GM23338 (cell line): Measurements from ENCODE around the gene TMEM74B. TPM values are rescaled to one million over a fixed set of nuclear protein-coding genes. Genes with fewer than 3 reads are reported as not detected.

Experiments used
- ATAC-seq: fragments of 200-7000 bp; cut with Tn5 transposase; 3 replicates; pipeline ENCODE4 v1.9.1; 2020
- DNase-seq: peaks from one replicate; pipeline ENCODE4 v3.0.0-alpha.2; 2015; ENCODE audit warnings: low spot score
- H2AFZ ChIP-seq: fragments of 200-600 bp; sonication (generic); 2 replicates; pipeline ENCODE4 v1.8.0; 2016; ENCODE audit warnings: antibody characterized with exemption, mild to moderate bottlenecking, moderate library complexity
- H3F3A ChIP-seq: fragments of 200-600 bp; sonication (generic); replicated peaks from 2 replicates; pipeline ENCODE4 v1.8.0; 2017; ENCODE audit warnings: antibody characterized with exemption, mixed run types, low read depth
- H3K27ac ChIP-seq: fragments of 200-600 bp; sonication (generic); 2 replicates; pipeline ENCODE4 v1.6.1; 2016; ENCODE audit warnings: low read depth
- H3K27me3 ChIP-seq: fragments of 200-600 bp; sonication (generic); 2 replicates; pipeline ENCODE4 v1.8.0; 2016; ENCODE audit warnings: mild to moderate bottlenecking, mixed run types, moderate library complexity; ENCODE audit not compliant: insufficient read depth
- H3K36me3 ChIP-seq: fragments of 200-600 bp; sonication (generic); 2 replicates; pipeline ENCODE4 v1.8.0; 2016; ENCODE audit warnings: mild to moderate bottlenecking; ENCODE audit not compliant: insufficient read depth
- H3K4me1 ChIP-seq: fragments of 200-600 bp; sonication (generic); 2 replicates; pipeline ENCODE4 v1.8.0; 2016; ENCODE audit warnings: mild to moderate bottlenecking, moderate library complexity; ENCODE audit not compliant: insufficient read depth
- H3K4me2 ChIP-seq: fragments of 200-600 bp; sonication (generic); 2 replicates; pipeline ENCODE4 v1.7.1; 2017; ENCODE audit warnings: mixed run types
- H3K4me3 ChIP-seq: fragments of 200-600 bp; sonication (generic); 2 replicates; pipeline ENCODE4 v1.6.1; 2016; ENCODE audit warnings: mixed run types
- H3K79me2 ChIP-seq: fragments of 200-600 bp; sonication (generic); replicated peaks from 2 replicates; pipeline ENCODE4 v1.8.0; 2017; ENCODE audit warnings: mild to moderate bottlenecking; ENCODE audit not compliant: insufficient read depth
- H3K9me2 ChIP-seq: fragments of 200-600 bp; sonication (generic); 2 replicates; pipeline ENCODE4 v1.8.0; 2017; ENCODE audit not compliant: insufficient read depth
- H4K20me1 ChIP-seq: fragments of 200-600 bp; sonication (generic); replicated peaks from 2 replicates; pipeline ENCODE4 v1.8.0; 2017; ENCODE audit warnings: mild to moderate bottlenecking; ENCODE audit not compliant: insufficient read depth
- H3K27ac Mint-ChIP-seq: 2 replicates; pipeline ENCODE4 v1.8.0; 2020; ENCODE audit warnings: inconsistent platforms, mild to moderate bottlenecking, moderate library complexity, mixed read lengths
- H3K27me3 Mint-ChIP-seq: 3 replicates; pipeline ENCODE4 v1.8.0; 2022; ENCODE audit warnings: low read depth, mild to moderate bottlenecking, moderate library complexity, mixed read lengths, inconsistent platforms; ENCODE audit not compliant: insufficient read depth, poor library complexity
- H3K36me3 Mint-ChIP-seq: 3 replicates; pipeline ENCODE4 v1.8.0; 2021; ENCODE audit warnings: low read depth, mild to moderate bottlenecking, inconsistent platforms, moderate library complexity, mixed read lengths
- H3K4me1 Mint-ChIP-seq: 3 replicates; pipeline ENCODE4 v1.8.0; 2020; ENCODE audit warnings: mild to moderate bottlenecking, inconsistent platforms, mixed read lengths
- H3K4me3 Mint-ChIP-seq: 3 replicates; pipeline ENCODE4 v1.8.0; 2021; ENCODE audit warnings: moderate library complexity, mild to moderate bottlenecking, inconsistent platforms, mixed read lengths
- H3K9me3 Mint-ChIP-seq: 3 replicates; pipeline ENCODE4 v1.8.0; 2020; ENCODE audit warnings: moderate library complexity, mild to moderate bottlenecking, inconsistent platforms, mixed read lengths
- CREB1 ChIP-seq: fragments of 250-450 bp; sonication (Bioruptor Pico); IDR thresholded peaks from 2 replicates; pipeline ENCODE4 v1.5.0; 2020; ENCODE audit warnings: low read depth, mild to moderate bottlenecking, moderate library complexity
- CTCF ChIP-seq, 2 experiments: fragments of 200-600 bp in 1 of 2; sonication (generic) in 1 of 2; conservative IDR thresholded peaks; 2 replicates each; pipeline versions ENCODE4 v1.5.1 to v1.6.1; 2016 to 2017; ENCODE audit warnings: antibody characterized with exemption in 2 of 2, low read depth in 2 of 2, mild to moderate bottlenecking in 2 of 2, moderate library complexity in 1 of 2
- ETS1 ChIP-seq: IDR thresholded peaks from 2 replicates; pipeline ENCODE4 v1.6.1; 2016; ENCODE audit warnings: antibody characterized with exemption
- EZH2phosphoT487 ChIP-seq: fragments of 200-600 bp; sonication (generic); IDR thresholded peaks from one replicate; pipeline ENCODE4 v1.8.1; 2018; ENCODE audit warnings: antibody characterized with exemption; ENCODE audit not compliant: unreplicated experiment
- JUNB ChIP-seq: IDR thresholded peaks from one replicate; pipeline ENCODE4 v1.6.1; 2016; ENCODE audit warnings: antibody characterized with exemption; ENCODE audit not compliant: unreplicated experiment
- NANOG ChIP-seq: IDR thresholded peaks from 2 replicates; pipeline ENCODE4 v1.6.1; 2016; ENCODE audit warnings: antibody characterized with exemption, borderline replicate concordance
- POLR2AphosphoS5 ChIP-seq: IDR thresholded peaks from 2 replicates; pipeline ENCODE4 v1.6.1; 2016; ENCODE audit warnings: antibody characterized with exemption, low read depth
- ZNF114 ChIP-seq: fragments of 250-450 bp; sonication (Bioruptor Pico); IDR thresholded peaks from 2 replicates; pipeline ENCODE4 v1.5.0; 2020; ENCODE audit warnings: mild to moderate bottlenecking, moderate library complexity
- polyA plus RNA-seq: library from polyadenylated mRNA; unstranded; fragments of >200 nt; fragmentation: Nextera tagmentation; extraction: Ambion mirVana; gene quantifications from 2 replicates; pipeline ENCODE4 v1.2.1, GENCODE V29; 2016
- total RNA-seq: library from RNA; depleted of rRNA; stranded (reverse); fragments of >200 nt; shearing (Covaris generic); gene quantifications from 2 replicates; pipeline ENCODE4 v1.2.3, GENCODE V29; 2014
- TF ChIP-seq, protein P1 (sequence below): IDR thresholded peaks from one replicate; pipeline ENCODE4 v1.6.1; 2018; ENCODE audit warnings: antibody characterized with exemption; ENCODE audit not compliant: unreplicated experiment
- TF ChIP-seq, protein P2 (sequence below): fragments of 250-450 bp; sonication (Bioruptor Pico); IDR thresholded peaks from 2 replicates; pipeline ENCODE4 v1.5.0; 2020; ENCODE audit warnings: mild to moderate bottlenecking, moderate library complexity

Gene TMEM74B
- total and polyA plus RNA-seq, 2 experiments from 2014 or later, result 1.0 to 4.8 TPM

GRCh38 chr20:1185790-1186334 lies 1.1 kb upstream of the TMEM74B start (continued):
- TF ChIP-seq CTCF (conservative IDR thresholded peaks at IDR 0.05; ENCODE audit: low read depth in 2 of 2), result peak; percentile 62 to 74
- no peak for TF ChIP-seq ETS1

- H3K36me3 ChIP-seq, result no peaks in the 10 kb centered on the region
- H3K79me2 ChIP-seq, result no peaks in the 10 kb centered on the region
- Mint-ChIP-seq H3K9me3 (peaks cover 5% of the 10 kb centered on the region; the same call in 1 of the 3 replicates), H3K4me1 (peaks cover 32% of the 10 kb centered on the region), H3K27ac (no peak overlapping the region), H3K36me3 (peaks cover 2% of the 10 kb centered on the region; the same call in 1 of the 3 replicates), H3K27me3 (peaks cover 27% of the 10 kb centered on the region), H3K4me3 (peak overlapping the region; percentile 60; the same call in 2 of the 3 replicates)
- no peaks in the 10 kb centered on the region for H3K9me2 ChIP-seq
- no peaks in the 10 kb centered on the region; the same call in 1 of the 2 replicates for H4K20me1 ChIP-seq
- peak overlapping the region; percentile 64 for H3K4me3 ChIP-seq
- 0 out of 2 replicates have a peak, but pooled peaks cover 5% of the 10 kb centered on the region for H3F3A ChIP-seq
- peak overlapping the region; percentile 38; the same call in 1 of the 2 replicates for H2AFZ ChIP-seq
- ATAC-seq (peak; percentile 55), DNase-seq (peak; percentile 56)
- peaks cover 42% of the 10 kb centered on the region for H3K27me3 ChIP-seq
- H3K4me2 ChIP-seq, result peak overlapping the region; percentile 83
- peaks cover 28% of the 10 kb centered on the region for H3K4me1 ChIP-seq
- H3K27ac ChIP-seq, result no peak overlapping the region
- TF ChIP-seq NANOG, result no peak
- no peak for TF ChIP-seq CREB1
- TF ChIP-seq JUNB, result no peak
- no peak for TF ChIP-seq POLR2AphosphoS5
- no peak for TF ChIP-seq EZH2phosphoT487
- TF ChIP-seq, protein P1, sequence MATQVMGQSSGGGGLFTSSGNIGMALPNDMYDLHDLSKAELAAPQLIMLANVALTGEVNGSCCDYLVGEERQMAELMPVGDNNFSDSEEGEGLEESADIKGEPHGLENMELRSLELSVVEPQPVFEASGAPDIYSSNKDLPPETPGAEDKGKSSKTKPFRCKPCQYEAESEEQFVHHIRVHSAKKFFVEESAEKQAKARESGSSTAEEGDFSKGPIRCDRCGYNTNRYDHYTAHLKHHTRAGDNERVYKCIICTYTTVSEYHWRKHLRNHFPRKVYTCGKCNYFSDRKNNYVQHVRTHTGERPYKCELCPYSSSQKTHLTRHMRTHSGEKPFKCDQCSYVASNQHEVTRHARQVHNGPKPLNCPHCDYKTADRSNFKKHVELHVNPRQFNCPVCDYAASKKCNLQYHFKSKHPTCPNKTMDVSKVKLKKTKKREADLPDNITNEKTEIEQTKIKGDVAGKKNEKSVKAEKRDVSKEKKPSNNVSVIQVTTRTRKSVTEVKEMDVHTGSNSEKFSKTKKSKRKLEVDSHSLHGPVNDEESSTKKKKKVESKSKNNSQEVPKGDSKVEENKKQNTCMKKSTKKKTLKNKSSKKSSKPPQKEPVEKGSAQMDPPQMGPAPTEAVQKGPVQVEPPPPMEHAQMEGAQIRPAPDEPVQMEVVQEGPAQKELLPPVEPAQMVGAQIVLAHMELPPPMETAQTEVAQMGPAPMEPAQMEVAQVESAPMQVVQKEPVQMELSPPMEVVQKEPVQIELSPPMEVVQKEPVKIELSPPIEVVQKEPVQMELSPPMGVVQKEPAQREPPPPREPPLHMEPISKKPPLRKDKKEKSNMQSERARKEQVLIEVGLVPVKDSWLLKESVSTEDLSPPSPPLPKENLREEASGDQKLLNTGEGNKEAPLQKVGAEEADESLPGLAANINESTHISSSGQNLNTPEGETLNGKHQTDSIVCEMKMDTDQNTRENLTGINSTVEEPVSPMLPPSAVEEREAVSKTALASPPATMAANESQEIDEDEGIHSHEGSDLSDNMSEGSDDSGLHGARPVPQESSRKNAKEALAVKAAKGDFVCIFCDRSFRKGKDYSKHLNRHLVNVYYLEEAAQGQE, result no peak
- no peak for TF ChIP-seq ZNF114
- TF ChIP-seq, protein P2, sequence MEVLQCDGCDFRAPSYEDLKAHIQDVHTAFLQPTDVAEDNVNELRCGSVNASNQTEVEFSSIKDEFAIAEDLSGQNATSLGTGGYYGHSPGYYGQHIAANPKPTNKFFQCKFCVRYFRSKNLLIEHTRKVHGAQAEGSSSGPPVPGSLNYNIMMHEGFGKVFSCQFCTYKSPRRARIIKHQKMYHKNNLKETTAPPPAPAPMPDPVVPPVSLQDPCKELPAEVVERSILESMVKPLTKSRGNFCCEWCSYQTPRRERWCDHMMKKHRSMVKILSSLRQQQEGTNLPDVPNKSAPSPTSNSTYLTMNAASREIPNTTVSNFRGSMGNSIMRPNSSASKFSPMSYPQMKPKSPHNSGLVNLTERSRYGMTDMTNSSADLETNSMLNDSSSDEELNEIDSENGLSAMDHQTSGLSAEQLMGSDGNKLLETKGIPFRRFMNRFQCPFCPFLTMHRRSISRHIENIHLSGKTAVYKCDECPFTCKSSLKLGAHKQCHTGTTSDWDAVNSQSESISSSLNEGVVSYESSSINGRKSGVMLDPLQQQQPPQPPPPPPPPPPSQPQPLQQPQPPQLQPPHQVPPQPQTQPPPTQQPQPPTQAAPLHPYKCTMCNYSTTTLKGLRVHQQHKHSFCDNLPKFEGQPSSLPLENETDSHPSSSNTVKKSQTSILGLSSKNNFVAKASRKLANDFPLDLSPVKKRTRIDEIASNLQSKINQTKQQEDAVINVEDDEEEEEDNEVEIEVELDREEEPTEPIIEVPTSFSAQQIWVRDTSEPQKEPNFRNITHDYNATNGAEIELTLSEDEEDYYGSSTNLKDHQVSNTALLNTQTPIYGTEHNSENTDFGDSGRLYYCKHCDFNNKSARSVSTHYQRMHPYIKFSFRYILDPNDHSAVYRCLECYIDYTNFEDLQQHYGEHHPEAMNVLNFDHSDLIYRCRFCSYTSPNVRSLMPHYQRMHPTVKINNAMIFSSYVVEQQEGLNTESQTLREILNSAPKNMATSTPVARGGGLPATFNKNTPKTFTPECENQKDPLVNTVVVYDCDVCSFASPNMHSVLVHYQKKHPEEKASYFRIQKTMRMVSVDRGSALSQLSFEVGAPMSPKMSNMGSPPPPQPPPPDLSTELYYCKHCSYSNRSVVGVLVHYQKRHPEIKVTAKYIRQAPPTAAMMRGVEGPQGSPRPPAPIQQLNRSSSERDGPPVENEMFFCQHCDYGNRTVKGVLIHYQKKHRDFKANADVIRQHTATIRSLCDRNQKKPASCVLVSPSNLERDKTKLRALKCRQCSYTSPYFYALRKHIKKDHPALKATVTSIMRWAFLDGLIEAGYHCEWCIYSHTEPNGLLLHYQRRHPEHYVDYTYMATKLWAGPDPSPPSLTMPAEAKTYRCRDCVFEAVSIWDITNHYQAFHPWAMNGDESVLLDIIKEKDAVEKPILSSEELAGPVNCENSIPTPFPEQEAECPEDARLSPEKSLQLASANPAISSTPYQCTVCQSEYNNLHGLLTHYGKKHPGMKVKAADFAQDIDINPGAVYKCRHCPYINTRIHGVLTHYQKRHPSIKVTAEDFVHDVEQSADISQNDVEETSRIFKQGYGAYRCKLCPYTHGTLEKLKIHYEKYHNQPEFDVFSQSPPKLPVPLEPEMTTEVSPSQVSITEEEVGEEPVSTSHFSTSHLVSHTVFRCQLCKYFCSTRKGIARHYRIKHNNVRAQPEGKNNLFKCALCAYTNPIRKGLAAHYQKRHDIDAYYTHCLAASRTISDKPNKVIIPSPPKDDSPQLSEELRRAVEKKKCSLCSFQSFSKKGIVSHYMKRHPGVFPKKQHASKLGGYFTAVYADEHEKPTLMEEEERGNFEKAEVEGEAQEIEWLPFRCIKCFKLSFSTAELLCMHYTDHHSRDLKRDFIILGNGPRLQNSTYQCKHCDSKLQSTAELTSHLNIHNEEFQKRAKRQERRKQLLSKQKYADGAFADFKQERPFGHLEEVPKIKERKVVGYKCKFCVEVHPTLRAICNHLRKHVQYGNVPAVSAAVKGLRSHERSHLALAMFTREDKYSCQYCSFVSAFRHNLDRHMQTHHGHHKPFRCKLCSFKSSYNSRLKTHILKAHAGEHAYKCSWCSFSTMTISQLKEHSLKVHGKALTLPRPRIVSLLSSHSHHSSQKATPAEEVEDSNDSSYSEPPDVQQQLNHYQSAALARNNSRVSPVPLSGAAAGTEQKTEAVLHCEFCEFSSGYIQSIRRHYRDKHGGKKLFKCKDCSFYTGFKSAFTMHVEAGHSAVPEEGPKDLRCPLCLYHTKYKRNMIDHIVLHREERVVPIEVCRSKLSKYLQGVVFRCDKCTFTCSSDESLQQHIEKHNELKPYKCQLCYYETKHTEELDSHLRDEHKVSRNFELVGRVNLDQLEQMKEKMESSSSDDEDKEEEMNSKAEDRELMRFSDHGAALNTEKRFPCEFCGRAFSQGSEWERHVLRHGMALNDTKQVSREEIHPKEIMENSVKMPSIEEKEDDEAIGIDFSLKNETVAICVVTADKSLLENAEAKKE (CRISPR knock-in tag), result no peak
- TF ChIP-seq ETS1, result no peak
Observed at GRCh38 chr20:1185316-1185741, 548 bp upstream of the TMEM74B start.
